Fibroblast of lung (primary cell): ENCODE measurements around the gene MBNL2. TPM values are rescaled to one million over a fixed set of nuclear protein-coding genes. Genes with fewer than 3 reads are reported as not detected.

Source experiments
- DNase-seq, 2 donors: peaks; one replicate each; pipeline versions ENCODE4 v3.0.0 to v3.0.0-alpha.2; 2010; ENCODE audit warnings: low read depth in 2 of 2
- H2AFZ ChIP-seq: 2 replicates; pipeline ENCODE4 v1.5.1; 2012; ENCODE audit warnings: low read length, control low read depth, inconsistent platforms
- H3K27ac ChIP-seq: 2 replicates; pipeline ENCODE4 v1.5.1; 2011; ENCODE audit warnings: low read length, control low read depth; ENCODE audit not compliant: insufficient read depth
- H3K27me3 ChIP-seq: 2 replicates; pipeline ENCODE4 v1.5.1; 2011; ENCODE audit warnings: mild to moderate bottlenecking, low read length; ENCODE audit not compliant: control insufficient read depth, insufficient read depth
- H3K36me3 ChIP-seq: 2 replicates; pipeline ENCODE4 v1.5.1; 2011; ENCODE audit warnings: low read length; ENCODE audit not compliant: control insufficient read depth, insufficient read depth
- H3K4me1 ChIP-seq: 2 replicates; pipeline ENCODE4 v1.5.1; 2011; ENCODE audit warnings: low read length; ENCODE audit not compliant: control insufficient read depth, insufficient read depth; ENCODE audit errors: extremely low read depth
- H3K4me2 ChIP-seq: 2 replicates; pipeline ENCODE4 v1.5.1; 2011; ENCODE audit warnings: low read length, control low read depth; ENCODE audit not compliant: insufficient read depth; ENCODE audit errors: extremely low read depth
- H3K4me3 ChIP-seq, 4 experiments: fragments of 200-600 bp in 1 of 4; sonication (generic) in 1 of 4; replicated peaks in 1 of 4; 2 replicates each; pipeline ENCODE4 v1.5.1; 2011 to 2016; ENCODE audit warnings: low read length in 4 of 4, low read depth in 3 of 4, mild to moderate bottlenecking in 3 of 4, control low read depth in 2 of 4, inconsistent platforms in 1 of 4, mixed read lengths in 1 of 4; ENCODE audit not compliant: insufficient read depth in 1 of 4; ENCODE audit errors: control extremely low read depth in 1 of 4
- H3K79me2 ChIP-seq: 2 replicates; pipeline ENCODE4 v1.5.1; 2012; ENCODE audit warnings: mild to moderate bottlenecking, low read length, inconsistent platforms; ENCODE audit not compliant: control insufficient read depth, insufficient read depth
- H3K9ac ChIP-seq: 2 replicates; pipeline ENCODE4 v1.5.1; 2011; ENCODE audit warnings: mild to moderate bottlenecking, low read length, control low read depth; ENCODE audit not compliant: insufficient read depth
- H3K9me3 ChIP-seq: 2 replicates; pipeline ENCODE4 v1.5.1; 2012; ENCODE audit warnings: low read depth, low read length; ENCODE audit not compliant: control insufficient read depth, insufficient read depth
- H4K20me1 ChIP-seq: 2 replicates; pipeline ENCODE4 v1.5.1; 2011; ENCODE audit warnings: low read length; ENCODE audit not compliant: control insufficient read depth, insufficient read depth; ENCODE audit errors: extremely low read depth
- EZH2 ChIP-seq: IDR thresholded peaks from 2 replicates; pipeline ENCODE4 v1.5.1; 2012; ENCODE audit warnings: low read length, control low read depth, mild to moderate bottlenecking; ENCODE audit errors: missing control alignments
- polyA plus RNA-seq, 2 donors: library from polyadenylated mRNA; depleted of rRNA in 1 of 2; stranded (reverse) in 1 of 2; unstranded in 1 of 2; fragments of >200 nt; gene quantifications; 2 replicates each; pipeline ENCODE4 v1.2.1, GENCODE V29; 2011 to 2012; ENCODE audit warnings: missing spikeins in 1 of 2
- total RNA-seq: library from RNA; depleted of rRNA; stranded (reverse); fragments of >200 nt; gene quantifications from 2 replicates; pipeline ENCODE4 v1.2.1, GENCODE V29; 2014
- TF ChIP-seq, protein P1 (sequence below), 2 donors: IDR thresholded peaks in 1 of 2; conservative IDR thresholded peaks in 1 of 2; 1 replicate in 1 of 2; 2 replicates in 1 of 2; pipeline ENCODE4 v1.5.1; 2011 to 2012; ENCODE audit warnings: low read length in 2 of 2, control low read depth in 1 of 2, inconsistent platforms in 1 of 2, low read depth in 1 of 2, mild to moderate bottlenecking in 1 of 2

MBNL2 gene
- total and polyA plus RNA-seq, 2 donors (not counting 1 experiment from before 2014, with no cell fraction given) = 48.9 to 61.1 TPM

DNA sequence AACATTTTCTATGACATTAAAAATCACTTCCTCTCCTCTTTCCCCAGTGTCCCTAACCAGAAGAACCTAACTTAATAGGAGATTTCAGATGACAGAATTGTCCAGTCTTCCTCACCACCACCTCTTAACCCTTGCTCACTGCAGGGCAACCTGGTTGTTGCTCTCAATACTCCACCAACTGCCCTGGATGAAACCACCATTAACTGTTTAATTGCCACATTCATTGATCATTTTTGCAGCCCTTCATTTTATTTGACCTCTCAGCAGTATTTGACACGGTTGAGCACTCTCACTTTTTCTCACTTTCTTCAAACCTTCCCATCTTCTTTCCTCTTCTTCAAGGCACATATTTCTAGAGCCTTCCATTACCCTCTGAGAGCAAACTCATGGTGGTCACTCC, 84.0 kb downstream of the MBNL2 start:
- H3K4me1 ChIP-seq = peaks cover 23% of the 10 kb centered on the region
- H3K27ac ChIP-seq = peak overlapping the region; percentile 14
- no peak overlapping the region for H3K4me3 ChIP-seq
- no peaks in the 10 kb centered on the region for H3K9me3 ChIP-seq
- DNase-seq = no peak
- TF ChIP-seq, protein P1, sequence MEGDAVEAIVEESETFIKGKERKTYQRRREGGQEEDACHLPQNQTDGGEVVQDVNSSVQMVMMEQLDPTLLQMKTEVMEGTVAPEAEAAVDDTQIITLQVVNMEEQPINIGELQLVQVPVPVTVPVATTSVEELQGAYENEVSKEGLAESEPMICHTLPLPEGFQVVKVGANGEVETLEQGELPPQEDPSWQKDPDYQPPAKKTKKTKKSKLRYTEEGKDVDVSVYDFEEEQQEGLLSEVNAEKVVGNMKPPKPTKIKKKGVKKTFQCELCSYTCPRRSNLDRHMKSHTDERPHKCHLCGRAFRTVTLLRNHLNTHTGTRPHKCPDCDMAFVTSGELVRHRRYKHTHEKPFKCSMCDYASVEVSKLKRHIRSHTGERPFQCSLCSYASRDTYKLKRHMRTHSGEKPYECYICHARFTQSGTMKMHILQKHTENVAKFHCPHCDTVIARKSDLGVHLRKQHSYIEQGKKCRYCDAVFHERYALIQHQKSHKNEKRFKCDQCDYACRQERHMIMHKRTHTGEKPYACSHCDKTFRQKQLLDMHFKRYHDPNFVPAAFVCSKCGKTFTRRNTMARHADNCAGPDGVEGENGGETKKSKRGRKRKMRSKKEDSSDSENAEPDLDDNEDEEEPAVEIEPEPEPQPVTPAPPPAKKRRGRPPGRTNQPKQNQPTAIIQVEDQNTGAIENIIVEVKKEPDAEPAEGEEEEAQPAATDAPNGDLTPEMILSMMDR (conservative IDR thresholded peaks at IDR 0.05 in 1 of 2, IDR thresholded peaks at IDR 0.05 in 1 of 2; ENCODE audit: low read depth in 1 of 2, low read length in 2 of 2) = no peak
- TF ChIP-seq EZH2 = no peak
- no peaks in the 10 kb centered on the region for H3K27me3 ChIP-seq
- no peak overlapping the region for H3K4me2 ChIP-seq
- H3K9ac ChIP-seq = no peak overlapping the region
- H2AFZ ChIP-seq = no peak overlapping the region
- no peaks in the 10 kb centered on the region for H4K20me1 ChIP-seq
- H3K79me2 ChIP-seq = peaks cover 24% of the 10 kb centered on the region
- no peaks in the 10 kb centered on the region for H3K36me3 ChIP-seq

DNA sequence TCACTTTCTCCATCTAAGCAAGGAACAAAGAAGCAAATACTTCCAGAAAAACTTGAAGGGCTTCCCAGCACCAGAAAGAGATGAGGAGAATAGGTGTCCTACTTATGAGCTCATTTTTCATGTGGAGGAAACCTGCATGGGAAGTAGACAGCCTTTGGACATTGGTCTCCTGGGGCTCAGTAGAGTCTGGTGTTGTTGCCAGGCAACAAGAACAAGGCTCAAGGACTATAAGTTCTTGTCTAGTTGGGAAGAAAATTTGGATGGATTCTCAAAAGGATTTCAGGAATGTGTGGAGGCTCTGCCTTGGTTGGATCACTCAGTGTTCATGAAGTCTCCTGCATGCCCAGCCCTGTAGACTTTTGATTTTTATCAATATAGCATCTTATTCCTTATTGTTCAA, 84.5 kb downstream of the MBNL2 start:
- no peak overlapping the region for H3K4me2 ChIP-seq
- H4K20me1 ChIP-seq = no peaks in the 10 kb centered on the region
- H3K4me3 ChIP-seq = no peak overlapping the region
- H3K27me3 ChIP-seq = no peaks in the 10 kb centered on the region
- H3K9ac ChIP-seq = no peak overlapping the region
- no peak overlapping the region for H2AFZ ChIP-seq
- H3K27ac ChIP-seq = peak overlapping the region; percentile 14
- DNase-seq = peak in 1 of 2 donors; percentile 45
- no peaks in the 10 kb centered on the region for H3K9me3 ChIP-seq
- peaks cover 20% of the 10 kb centered on the region for H3K79me2 ChIP-seq
- H3K36me3 ChIP-seq = no peaks in the 10 kb centered on the region
- peaks cover 23% of the 10 kb centered on the region for H3K4me1 ChIP-seq
- TF ChIP-seq, protein P1 (conservative IDR thresholded peaks at IDR 0.05 in 1 of 2, IDR thresholded peaks at IDR 0.05 in 1 of 2; ENCODE audit: low read depth in 1 of 2, low read length in 2 of 2) = no peak
- TF ChIP-seq EZH2 = no peak

DNA sequence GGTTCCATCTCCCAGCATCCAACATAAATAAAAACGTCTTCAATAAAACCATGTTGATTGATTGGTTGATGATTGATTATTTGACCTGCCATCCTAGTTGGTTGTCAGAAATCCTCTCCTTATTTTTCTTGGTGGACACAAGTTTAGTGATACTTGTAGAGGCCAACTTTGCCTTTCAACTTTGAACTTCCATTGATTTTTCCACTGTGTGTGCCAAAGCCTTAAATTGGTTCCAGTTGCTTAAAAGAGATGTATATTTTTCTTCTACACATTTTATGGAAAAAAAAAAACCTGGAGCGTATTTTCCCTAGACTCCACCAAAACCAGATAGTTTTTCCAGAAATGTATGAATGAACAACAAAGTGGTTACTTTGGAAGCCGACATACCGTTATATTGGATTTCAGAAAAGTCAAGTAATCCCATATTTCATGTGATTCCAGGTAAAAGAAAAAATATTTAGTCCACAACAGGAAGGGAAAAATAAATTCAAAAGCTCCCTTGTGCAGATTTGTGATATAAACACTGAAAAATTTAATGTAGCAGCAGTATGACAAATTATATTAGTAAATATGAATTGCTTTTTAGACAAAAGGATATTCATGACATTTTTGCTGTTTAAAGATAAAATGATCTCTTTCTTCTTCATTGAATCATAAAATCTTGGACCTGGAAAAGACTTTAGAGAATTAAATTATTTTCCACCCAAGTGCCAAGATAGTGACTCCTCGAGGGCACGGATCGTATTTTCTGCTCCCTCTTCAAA, 85.2 kb downstream of the MBNL2 start:
- Histone ChIP-seq H3K27ac (peak overlapping the region; percentile 19), H3K4me1 (peaks cover 23% of the 10 kb centered on the region), H2AFZ (no peak overlapping the region), H3K4me2 (peak overlapping the region; percentile 59), H3K27me3 (no peaks in the 10 kb centered on the region), H3K9me3 (no peaks in the 10 kb centered on the region), H3K9ac (no peak overlapping the region), H4K20me1 (no peaks in the 10 kb centered on the region), H3K79me2 (peaks cover 20% of the 10 kb centered on the region), H3K36me3 (no peaks in the 10 kb centered on the region), H3K4me3 (no peak overlapping the region)
- DNase-seq = no peak
- no peak for TF ChIP-seq EZH2
- TF ChIP-seq, protein P1 (conservative IDR thresholded peaks at IDR 0.05 in 1 of 2, IDR thresholded peaks at IDR 0.05 in 1 of 2; ENCODE audit: low read depth in 1 of 2, low read length in 2 of 2) = no peak
